ENCODE results near the gene TAF3.

TAF3 gene

GRCh38 chr10:8040651-8041050 is 222.3 kb downstream of the TAF3 start:
- no peak for TF ChIP-seq CTCF (IDR thresholded peaks at IDR 0.05; ENCODE audit: insufficient read depth, low read length, poor library complexity, severe bottlenecking)
- TF ChIP-seq EZH2phosphoT487 (conservative IDR thresholded peaks at IDR 0.05; ENCODE audit: low read length): no peak
- no peak overlapping the region for H3K27ac ChIP-seq (ENCODE audit: low read depth, low read length)
- no peaks in the 10 kb centered on the region for H3K27me3 ChIP-seq (ENCODE audit: low read length)
- no peaks in the 10 kb centered on the region for H3F3A ChIP-seq (ENCODE audit: insufficient read depth)
- H3K9me2 ChIP-seq (replicated peaks; ENCODE audit: insufficient read depth, low read length): no peaks in the 10 kb centered on the region
- H3K4me3 ChIP-seq (ENCODE audit: insufficient read depth, low read length, poor library complexity, severe bottlenecking): no peak overlapping the region
- no peaks in the 10 kb centered on the region for H3K9me3 ChIP-seq (ENCODE audit: insufficient read depth, low read length)
- no peaks in the 10 kb centered on the region for H4K20me1 ChIP-seq (ENCODE audit: low read depth, low read length)
- no peak overlapping the region for H2AFZ ChIP-seq (ENCODE audit: low read depth, low read length, severe bottlenecking)
- no peak overlapping the region for H3K4me2 ChIP-seq (ENCODE audit: low read depth, low read length, poor library complexity, severe bottlenecking)
- no peak overlapping the region for H3K9ac ChIP-seq (ENCODE audit: low read length)
- no peaks in the 10 kb centered on the region for H3K36me3 ChIP-seq (ENCODE audit: low read length)
- no peaks in the 10 kb centered on the region for H3K79me2 ChIP-seq (ENCODE audit: insufficient read depth, low read length)

- Histone ChIP-seq H3K9ac (ENCODE audit: low read length) (no peak overlapping the region), H3K79me2 (ENCODE audit: insufficient read depth, low read length) (no peaks in the 10 kb centered on the region), H3K4me2 (ENCODE audit: low read depth, low read length, poor library complexity, severe bottlenecking) (no peak overlapping the region), H3K4me3 (ENCODE audit: insufficient read depth, low read length, poor library complexity, severe bottlenecking) (no peak overlapping the region), H3K9me2 (replicated peaks; ENCODE audit: insufficient read depth, low read length) (no peaks in the 10 kb centered on the region), H3F3A (ENCODE audit: insufficient read depth) (no peaks in the 10 kb centered on the region), H4K20me1 (ENCODE audit: low read depth, low read length) (no peaks in the 10 kb centered on the region), H3K9me3 (ENCODE audit: insufficient read depth, low read length) (no peaks in the 10 kb centered on the region), H3K27ac (ENCODE audit: low read depth, low read length) (no peak overlapping the region), H3K27me3 (ENCODE audit: low read length) (no peaks in the 10 kb centered on the region), H3K36me3 (ENCODE audit: low read length) (no peaks in the 10 kb centered on the region), H2AFZ (ENCODE audit: low read depth, low read length, severe bottlenecking) (no peak overlapping the region)
- TF ChIP-seq CTCF (IDR thresholded peaks at IDR 0.05; ENCODE audit: insufficient read depth, low read length, poor library complexity, severe bottlenecking) (no peak), EZH2phosphoT487 (conservative IDR thresholded peaks at IDR 0.05; ENCODE audit: low read length) (no peak)
Measured at GRCh38 chr10:8041284-8041991, 223.1 kb downstream of the TAF3 start.

GRCh38 chr10:8041992-8042720 is 223.9 kb downstream of the TAF3 start:
- no peaks in the 10 kb centered on the region for H3K27me3 ChIP-seq (ENCODE audit: low read length)
- no peak overlapping the region for H3K27ac ChIP-seq (ENCODE audit: low read depth, low read length)

More at GRCh38 chr10:8041992-8042720, 223.9 kb downstream of the TAF3 start:
- no peaks in the 10 kb centered on the region for H4K20me1 ChIP-seq (ENCODE audit: low read depth, low read length)
- H3K9ac ChIP-seq (ENCODE audit: low read length): no peak overlapping the region
- no peaks in the 10 kb centered on the region for H3F3A ChIP-seq (ENCODE audit: insufficient read depth)
- H2AFZ ChIP-seq (ENCODE audit: low read depth, low read length, severe bottlenecking): no peak overlapping the region
- no peaks in the 10 kb centered on the region for H3K9me3 ChIP-seq (ENCODE audit: insufficient read depth, low read length)
- no peaks in the 10 kb centered on the region for H3K79me2 ChIP-seq (ENCODE audit: insufficient read depth, low read length)
- H3K9me2 ChIP-seq (replicated peaks; ENCODE audit: insufficient read depth, low read length): no peaks in the 10 kb centered on the region
- TF ChIP-seq CTCF (IDR thresholded peaks at IDR 0.05; ENCODE audit: insufficient read depth, low read length, poor library complexity, severe bottlenecking): no peak
- TF ChIP-seq EZH2phosphoT487 (conservative IDR thresholded peaks at IDR 0.05; ENCODE audit: low read length): no peak
- no peak overlapping the region for H3K4me3 ChIP-seq (ENCODE audit: insufficient read depth, low read length, poor library complexity, severe bottlenecking)
- no peaks in the 10 kb centered on the region for H3K36me3 ChIP-seq (ENCODE audit: low read length)
- H3K4me2 ChIP-seq (ENCODE audit: low read depth, low read length, poor library complexity, severe bottlenecking): no peak overlapping the region

All from SU-DHL-6 (cell line).